Stimulated activated CD8-positive, alpha-beta memory T cell treated with anti-CD3 and anti-CD28 coated beads, Interleukin-7, amount 100 ng/mL, for 1 hour (primary cell): Measurements from ENCODE around the gene BAMBI.

ENCODE experiments used
- DNase-seq, 2 donors: peaks; one replicate each; pipeline ENCODE4 v3.0.0-alpha.2; 2020; ENCODE audit warnings: low read depth in 2 of 2

The BAMBI gene

GRCh38 chr10:28676326-28676967 lies 874 bp upstream of the BAMBI start:
- no peak for DNase-seq

GRCh38 chr10:28677888-28678686 lies 766 bp downstream of the BAMBI start:
- no peak for DNase-seq

GRCh38 chr10:28678687-28679457 lies 1.6 kb downstream of the BAMBI start:
- DNase-seq, result no peak

- DNase-seq, result no peak
Observed at GRCh38 chr10:28679581-28680357, 2.4 kb downstream of the BAMBI start.

GRCh38 chr10:28680358-28680752 lies 3.0 kb downstream of the BAMBI start:
- DNase-seq, result no peak

- DNase-seq, result no peak
Observed at GRCh38 chr10:28681291-28681763, 4.0 kb downstream of the BAMBI start.

GRCh38 chr10:28681928-28682750 lies 4.8 kb downstream of the BAMBI start:
- no peak for DNase-seq

GRCh38 chr10:28684157-28684985 lies 7.0 kb downstream of the BAMBI start:
- DNase-seq, result no peak

- DNase-seq, result no peak
Observed at GRCh38 chr10:28684986-28685580, 7.8 kb downstream of the BAMBI start.

GRCh38 chr10:28685717-28686116 lies 8.4 kb downstream of the BAMBI start:
- no peak for DNase-seq

GRCh38 chr10:28686835-28687682 lies 9.7 kb downstream of the BAMBI start:
- no peak for DNase-seq

GRCh38 chr10:28687683-28688001 lies 10.3 kb downstream of the BAMBI start:
- DNase-seq, result no peak

- DNase-seq, result no peak
Observed at GRCh38 chr10:28690545-28690944, 13.2 kb downstream of the BAMBI start.

- no peak for DNase-seq
Observed at GRCh38 chr10:28691187-28691694, 13.9 kb downstream of the BAMBI start.

- no peak for DNase-seq
Observed at GRCh38 chr10:28692050-28692449, 14.7 kb downstream of the BAMBI start.

GRCh38 chr10:28694530-28694929 lies 17.2 kb downstream of the BAMBI start:
- no peak for DNase-seq

GRCh38 chr10:28698075-28698474 lies 20.8 kb downstream of the BAMBI start:
- no peak for DNase-seq

GRCh38 chr10:28704464-28705161 lies 27.3 kb downstream of the BAMBI start:
- DNase-seq, result no peak
